ENCODE results near the gene MEGF9. TPM values are rescaled to one million over a fixed set of nuclear protein-coding genes. Genes with fewer than 3 reads are reported as not detected.

The MEGF9 gene
- polyA plus RNA-seq, 1 of the 3 experiments (the other 2 are of a cell fraction) = 1.8 TPM

GRCh38 chr9:120716483-120716882, 2.2 kb upstream of the MEGF9 start:
- DNase-seq = no peak
- Histone ChIP-seq H3K9me2 (no peaks in the 10 kb centered on the region), H3K9ac (no peak overlapping the region), H3K27ac (ENCODE audit: low read depth in 2 of 2, low read length in 1 of 2) (no peak overlapping the region), H2AFZ (ENCODE audit: low read depth) (no peak overlapping the region), H3K79me2 (ENCODE audit: insufficient read depth) (peaks cover 16% of the 10 kb centered on the region), H3K9me3 (no peaks in the 10 kb centered on the region), H3K4me1 (ENCODE audit: control insufficient read depth in 1 of 2, insufficient read depth in 2 of 2, low read depth in 1 of 2, low read length in 1 of 2) (peaks cover 7 to 11% of the 10 kb centered on the region in 2 experiments; a peak in 3 of 4 replicates), H3K36me3 (replicated peaks in 1 of 2; ENCODE audit: control insufficient read depth in 1 of 2, insufficient read depth in 2 of 2, low read length in 1 of 2) (no peaks in the 10 kb centered on the region), H3K4me3 (ENCODE audit: low read depth in 2 of 2, low read length in 1 of 2) (no peak overlapping the region), H3F3A (replicated peaks; ENCODE audit: insufficient read depth) (peaks cover 10% of the 10 kb centered on the region), H4K20me1 (ENCODE audit: insufficient read depth) (no peaks in the 10 kb centered on the region), H3K4me2 (no peak overlapping the region), H3K27me3 (ENCODE audit: insufficient read depth) (no peaks in the 10 kb centered on the region)
- ChIA-PET POLR2A (no interaction called here), CTCF (interaction anchor here (1.6 kb wide), 1 partner anchor 97 kb away, joined by 6 read pairs; no protein-coding TSS in a partner anchor)
- WGBS (ENCODE audit: low lambda C conversion rate) = 84% methylated on average over 5 of the region's 5 CpGs
- no peak for TF ChIP-seq EZH2phosphoT487 (IDR thresholded peaks at IDR 0.05; ENCODE audit: borderline replicate concordance, low read depth)

GRCh38 chr9:120715389-120715924, 1.2 kb upstream of the MEGF9 start:
- peak overlapping the region; percentile 78 to 84; a peak in 3 of 4 replicates for H3K4me3 ChIP-seq (ENCODE audit: low read depth in 2 of 2, low read length in 1 of 2)
- TF ChIP-seq TCF12 (IDR thresholded peaks at IDR 0.05) (no peak), GATA2 (CRISPR knock-in tag; IDR thresholded peaks at IDR 0.05) (no peak), YY1 (IDR thresholded peaks at IDR 0.05; ENCODE audit: low read depth) (no peak), USF1 (IDR thresholded peaks at IDR 0.05; ENCODE audit: borderline replicate concordance, low read depth) (no peak), TAF1 (IDR thresholded peaks at IDR 0.05; ENCODE audit: borderline replicate concordance, low read depth, low read length) (no peak), ZBTB33 (IDR thresholded peaks at IDR 0.05; ENCODE audit: borderline replicate concordance, low read depth) (no peak), CHD2 (IDR thresholded peaks at IDR 0.05; ENCODE audit: low read length, partially characterized antibody) (no peak), TEAD4 (IDR thresholded peaks at IDR 0.05; ENCODE audit: borderline replicate concordance, insufficient read depth) (no peak), FOXJ3 (CRISPR knock-in tag; IDR thresholded peaks at IDR 0.05) (no peak), RXRA (IDR thresholded peaks at IDR 0.05; ENCODE audit: borderline replicate concordance, low read depth) (no peak), FOSL2 (IDR thresholded peaks at IDR 0.05; ENCODE audit: borderline replicate concordance, low read depth) (no peak)
- peak overlapping the region; percentile 87; the same call in 1 of the 2 replicates for H3K9ac ChIP-seq
- H3K27me3 ChIP-seq (ENCODE audit: insufficient read depth) = no peaks in the 10 kb centered on the region
- peak overlapping the region; percentile 96 for H3K4me2 ChIP-seq
- peaks cover 21% of the 10 kb centered on the region for H3F3A ChIP-seq (replicated peaks; ENCODE audit: insufficient read depth)
- WGBS (ENCODE audit: low lambda C conversion rate) = 61% methylated on average over 10 of the region's 14 CpGs
- ChIA-PET CTCF (interaction anchor here (1.3 to 1.6 kb wide), 5 partner anchors 10 to 96 kb away, joined by 3 to 8 read pairs (median 5); no protein-coding TSS in a partner anchor), POLR2A (interaction anchor here (1.1 to 2.0 kb wide), 4 partner anchors 15 to 129 kb away, joined by 3 to 15 read pairs (median 7); partner anchors contain the start of gene FBXW2)
- H3K4me1 ChIP-seq (ENCODE audit: control insufficient read depth in 1 of 2, insufficient read depth in 2 of 2, low read depth in 1 of 2, low read length in 1 of 2) = peaks cover 11 to 12% of the 10 kb centered on the region in 2 experiments; a peak in 3 of 4 replicates
- H3K79me2 ChIP-seq (ENCODE audit: insufficient read depth) = peaks cover 21% of the 10 kb centered on the region
- no peaks in the 10 kb centered on the region for H4K20me1 ChIP-seq (ENCODE audit: insufficient read depth)
- H3K27ac ChIP-seq (ENCODE audit: low read depth in 2 of 2, low read length in 1 of 2) = no peak overlapping the region
- peak overlapping the region; percentile 99; the same call in 1 of the 2 replicates for H2AFZ ChIP-seq (ENCODE audit: low read depth)
- no peaks in the 10 kb centered on the region for H3K9me3 ChIP-seq
- H3K36me3 ChIP-seq (replicated peaks in 1 of 2; ENCODE audit: control insufficient read depth in 1 of 2, insufficient read depth in 2 of 2, low read length in 1 of 2) = no peaks in the 10 kb centered on the region
- peak; percentile 53 for DNase-seq
- no peaks in the 10 kb centered on the region for H3K9me2 ChIP-seq

All from SK-N-SH (cell line).